GM21526 (cell line): ENCODE results near the gene RAB5IF.

Experiments
- ATAC-seq: cut with Tn5 transposase; IDR thresholded peaks from one replicate; pipeline ENCODE4 v1.9.1; 2021; ENCODE audit warnings: moderate library complexity; ENCODE audit not compliant: unreplicated experiment, low FRiP score

Gene RAB5IF

GRCh38 chr20:36658300-36658699 is 52.7 kb downstream of the RAB5IF start:
- no peak for ATAC-seq
